BLaER1 treated with 17β-estradiol and CSF1 and Interleukin-3, amounts not matched to agents 10 nM and 100 nM (cell line): ENCODE data around the gene GMEB2.
A peak's percentile ranks its signal among the peaks of the same experiment; 100 is the strongest.

Source experiments
- H3K27ac ChIP-seq, 11 experiments: shearing (Covaris generic); formaldehyde crosslinking; 2 replicates each; pipeline ENCODE4 v1.8.1; 2022
- H3K27me3 ChIP-seq, 11 experiments: shearing (Covaris generic); formaldehyde crosslinking; 2 replicates each; pipeline ENCODE4 v1.8.1; 2022
- H3K36me3 ChIP-seq, 11 experiments: shearing (Covaris generic); formaldehyde crosslinking; 2 replicates each; pipeline ENCODE4 v1.8.1; 2022
- H3K4me1 ChIP-seq, 10 experiments: shearing (Covaris generic); formaldehyde crosslinking; 2 replicates each; pipeline ENCODE4 v1.8.1; 2022
- H3K4me2 ChIP-seq, 11 experiments: shearing (Covaris generic); formaldehyde crosslinking; 2 replicates each; pipeline ENCODE4 v1.8.1; 2022
- H3K4me3 ChIP-seq, 10 experiments: shearing (Covaris generic); formaldehyde crosslinking; 2 replicates each; pipeline ENCODE4 v1.8.1; 2022
- H3K9ac ChIP-seq, 11 experiments: shearing (Covaris generic); formaldehyde crosslinking; 2 replicates each; pipeline ENCODE4 v1.8.1; 2022
- H3K9me3 ChIP-seq, 11 experiments: shearing (Covaris generic); formaldehyde crosslinking; replicated peaks in 1 of 11; 2 replicates each; pipeline ENCODE4 v1.8.1; 2022
- H4K20me1 ChIP-seq, 11 experiments: shearing (Covaris generic); formaldehyde crosslinking; 2 replicates each; pipeline ENCODE4 v1.8.1; 2022
- Cebpa-rat ChIP-seq, 11 experiments: shearing (Covaris generic); IDR thresholded peaks; 2 replicates each; pipeline ENCODE4 v1.8.1; 2022

GMEB2 gene

GRCh38 chr20:63627751-63628245, 897 bp upstream of the GMEB2 start:
- peaks cover 38 to 68% (median 56%) of the 10 kb centered on the region in 10 experiments for H3K4me1 ChIP-seq
- peaks cover 0 to 12% (median under 1%) of the 10 kb centered on the region in 11 experiments; a peak in 6 of 22 replicates for H4K20me1 ChIP-seq
- H3K4me2 ChIP-seq = peak overlapping the region; percentile 81 to 99 (median 98)
- H3K27me3 ChIP-seq = no peaks in the 10 kb centered on the region
- peak overlapping the region; percentile 77 to 99 (median 96) for H3K4me3 ChIP-seq
- TF ChIP-seq Cebpa-rat (IDR thresholded peaks at IDR 0.05) = no peak
- H3K9me3 ChIP-seq = no peaks in the 10 kb centered on the region
- H3K27ac ChIP-seq = peak overlapping the region; percentile 95 to 100 (median 99); a peak in 20 of 22 replicates
- peak overlapping the region; percentile 95 to 99 (median 98) for H3K9ac ChIP-seq
- peaks cover 0 to 14% (median 4%) of the 10 kb centered on the region in 11 experiments; a peak in 9 of 22 replicates for H3K36me3 ChIP-seq

GRCh38 chr20:63627129-63627750, 339 bp upstream of the GMEB2 start:
- H4K20me1 ChIP-seq = peaks cover 0 to 17% (median 6%) of the 10 kb centered on the region in 11 experiments; a peak in 10 of 22 replicates
- H3K27ac ChIP-seq = peak overlapping the region; percentile 95 to 100 (median 99)
- H3K9me3 ChIP-seq = no peaks in the 10 kb centered on the region
- peak overlapping the region; percentile 81 to 99 (median 98) for H3K4me2 ChIP-seq
- H3K36me3 ChIP-seq = peaks cover 0 to 18% (median 8%) of the 10 kb centered on the region in 11 experiments; a peak in 10 of 22 replicates
- TF ChIP-seq Cebpa-rat (IDR thresholded peaks at IDR 0.05) = no peak
- peaks cover 38 to 72% (median 61%) of the 10 kb centered on the region in 10 experiments for H3K4me1 ChIP-seq
- no peaks in the 10 kb centered on the region for H3K27me3 ChIP-seq
- H3K9ac ChIP-seq = peak overlapping the region; percentile 95 to 99 (median 98)
- peak overlapping the region; percentile 77 to 99 (median 96) for H3K4me3 ChIP-seq

GRCh38 chr20:63625771-63626423, 1.0 kb downstream of the GMEB2 start:
- H3K36me3 ChIP-seq = peaks cover 0 to 23% (median 10%) of the 10 kb centered on the region in 11 experiments; a peak in 10 of 22 replicates
- H3K4me3 ChIP-seq = peak overlapping the region; percentile 77 to 99 (median 96)
- peak overlapping the region; percentile 83 to 97 (median 94) for H3K4me2 ChIP-seq
- peaks cover 5 to 29% (median 17%) of the 10 kb centered on the region in 11 experiments; a peak in 16 of 22 replicates for H4K20me1 ChIP-seq
- H3K27me3 ChIP-seq = no peaks in the 10 kb centered on the region
- H3K9me3 ChIP-seq = no peaks in the 10 kb centered on the region
- H3K4me1 ChIP-seq = peaks cover 31 to 78% (median 64%) of the 10 kb centered on the region in 10 experiments
- no peak for TF ChIP-seq Cebpa-rat (IDR thresholded peaks at IDR 0.05)
- H3K27ac ChIP-seq = peak overlapping the region; percentile 95 to 100 (median 99)
- peak overlapping the region; percentile 95 to 99 (median 98) for H3K9ac ChIP-seq

- peaks cover 1 to 25% (median 10%) of the 10 kb centered on the region in 11 experiments; a peak in 16 of 22 replicates for H3K36me3 ChIP-seq
- H3K9ac ChIP-seq = peak overlapping the region in 2 of 11 experiments; percentile 3 to 13; a peak in 1 of 22 replicates
- H3K4me1 ChIP-seq = peaks cover 36 to 81% (median 71%) of the 10 kb centered on the region in 10 experiments
- TF ChIP-seq Cebpa-rat (IDR thresholded peaks at IDR 0.05) = peak; percentile 18 to 99 (median 94); a peak in 19 of 22 replicates
- H3K9me3 ChIP-seq = no peaks in the 10 kb centered on the region
- H4K20me1 ChIP-seq = peaks cover 16 to 44% (median 31%) of the 10 kb centered on the region in 11 experiments; a peak in 18 of 22 replicates
- no peaks in the 10 kb centered on the region for H3K27me3 ChIP-seq
- H3K4me3 ChIP-seq = no peak overlapping the region
- 0 out of 22 replicates have a peak overlapping the region, but pooled peaks of 1 of the 11 experiments have one; percentile 25 for H3K27ac ChIP-seq
- H3K4me2 ChIP-seq = peak overlapping the region in 10 of 11 experiments; percentile 5 to 97 (median 93); a peak in 18 of 22 replicates
Observed at GRCh38 chr20:63624486-63624885, 2.4 kb downstream of the GMEB2 start.

- Histone ChIP-seq H3K4me2 (peak overlapping the region in 7 of 11 experiments; percentile 4 to 92 (median 31); a peak in 9 of 22 replicates), H4K20me1 (peaks cover 20 to 61% (median 49%) of the 10 kb centered on the region in 11 experiments; a peak in 19 of 22 replicates), H3K27me3 (no peaks in the 10 kb centered on the region), H3K27ac (no peak overlapping the region), H3K9me3 (no peaks in the 10 kb centered on the region), H3K4me1 (peaks cover 22 to 86% (median 65%) of the 10 kb centered on the region in 10 experiments), H3K36me3 (peaks cover 19 to 42% (median 28%) of the 10 kb centered on the region in 11 experiments), H3K9ac (no peak overlapping the region), H3K4me3 (no peak overlapping the region)
- no peak for TF ChIP-seq Cebpa-rat (IDR thresholded peaks at IDR 0.05)
Observed at GRCh38 chr20:63622732-63623131, 4.2 kb downstream of the GMEB2 start.

DNA sequence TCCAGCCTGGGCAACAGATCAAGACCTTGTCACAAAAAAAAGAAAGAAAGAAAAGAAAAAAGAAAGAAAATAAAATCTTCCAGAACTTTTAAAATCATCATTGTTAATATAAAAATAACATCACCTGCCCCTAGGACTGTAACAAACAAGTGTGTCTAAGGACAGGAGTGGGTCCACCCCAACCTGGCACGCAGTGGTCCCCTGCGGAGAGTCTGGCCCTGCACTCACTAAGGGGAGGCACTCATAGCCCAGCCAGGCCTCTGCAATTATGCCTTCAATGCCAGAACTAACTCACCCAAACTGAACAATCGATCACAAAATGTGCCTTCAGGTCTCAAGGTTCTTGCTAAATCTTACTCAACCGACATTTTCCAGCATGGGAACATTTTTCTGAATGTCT, 4.8 kb downstream of the GMEB2 start:
- TF ChIP-seq Cebpa-rat (IDR thresholded peaks at IDR 0.05) = no peak
- Histone ChIP-seq H3K9ac (no peak overlapping the region; a peak in 1 of 22 replicates), H3K27ac (no peak overlapping the region), H4K20me1 (peaks cover 24 to 66% (median 52%) of the 10 kb centered on the region in 11 experiments; a peak in 19 of 22 replicates), H3K4me3 (no peak overlapping the region), H3K27me3 (no peaks in the 10 kb centered on the region), H3K36me3 (peaks cover 25 to 49% (median 34%) of the 10 kb centered on the region in 11 experiments), H3K4me1 (peaks cover 22 to 92% (median 65%) of the 10 kb centered on the region in 10 experiments), H3K9me3 (no peaks in the 10 kb centered on the region), H3K4me2 (peak overlapping the region in 4 of 11 experiments; percentile 4 to 92 (median 35); a peak in 4 of 22 replicates)

DNA sequence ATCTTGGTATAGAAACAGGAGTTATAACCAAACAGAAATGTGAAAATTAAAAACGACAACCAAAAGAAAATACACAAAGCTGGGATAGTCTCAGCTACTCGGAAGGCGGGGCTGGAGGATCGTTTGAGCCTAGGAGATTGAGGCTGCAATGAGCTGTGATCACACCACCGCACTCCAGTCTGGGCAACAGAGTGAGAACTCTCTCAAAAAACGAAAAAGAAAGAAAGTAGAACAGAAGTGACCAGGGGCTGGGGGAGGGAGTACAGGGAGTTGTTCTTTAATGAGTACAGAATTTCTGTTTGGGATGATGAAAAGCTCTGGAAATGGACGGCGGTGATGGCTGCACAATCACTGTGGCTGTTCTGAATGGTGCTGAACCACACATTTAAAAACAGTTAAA, 5.9 kb downstream of the GMEB2 start:
- peak overlapping the region in 1 of 11 experiments; percentile 4; a peak in 2 of 22 replicates for H3K9ac ChIP-seq
- peaks cover 22 to 93% (median 64%) of the 10 kb centered on the region in 10 experiments for H3K4me1 ChIP-seq
- no peak overlapping the region for H3K4me3 ChIP-seq
- peaks cover 24 to 76% (median 52%) of the 10 kb centered on the region in 11 experiments; a peak in 19 of 22 replicates for H4K20me1 ChIP-seq
- peaks cover 36 to 60% (median 45%) of the 10 kb centered on the region in 11 experiments for H3K36me3 ChIP-seq
- H3K4me2 ChIP-seq = peak overlapping the region in 9 of 11 experiments; percentile 17 to 57 (median 44); a peak in 12 of 22 replicates
- H3K27ac ChIP-seq = no peak overlapping the region
- no peaks in the 10 kb centered on the region for H3K9me3 ChIP-seq
- no peaks in the 10 kb centered on the region for H3K27me3 ChIP-seq
- no peak for TF ChIP-seq Cebpa-rat (IDR thresholded peaks at IDR 0.05)

GRCh38 chr20:63619505-63619904, 7.4 kb downstream of the GMEB2 start:
- Histone ChIP-seq H3K27ac (peak overlapping the region in 1 of 11 experiments; percentile 35; a peak in 1 of 22 replicates), H3K9ac (peak overlapping the region in 2 of 11 experiments; percentile 28 to 33; a peak in 2 of 22 replicates), H3K4me2 (peak overlapping the region in 9 of 11 experiments; percentile 28 to 57 (median 44); a peak in 16 of 22 replicates)

More at GRCh38 chr20:63619505-63619904, 7.4 kb downstream of the GMEB2 start:
- peaks cover 46 to 74% (median 55%) of the 10 kb centered on the region in 11 experiments for H3K36me3 ChIP-seq
- H4K20me1 ChIP-seq = peaks cover 24 to 82% (median 55%) of the 10 kb centered on the region in 11 experiments; a peak in 19 of 22 replicates
- no peak for TF ChIP-seq Cebpa-rat (IDR thresholded peaks at IDR 0.05)
- H3K4me1 ChIP-seq = peaks cover 10 to 91% (median 61%) of the 10 kb centered on the region in 10 experiments; a peak in 19 of 20 replicates
- no peaks in the 10 kb centered on the region for H3K27me3 ChIP-seq
- peaks cover 0 to 12% (median 5%) of the 10 kb centered on the region in 11 experiments; a peak in 10 of 22 replicates for H3K9me3 ChIP-seq
- H3K4me3 ChIP-seq = no peak overlapping the region
